ENCODE results near the gene DTX3. TPM values are rescaled to one million over a fixed set of nuclear protein-coding genes. Genes with fewer than 3 reads are reported as not detected.
A peak's percentile ranks its signal among the peaks of the same experiment; 100 is the strongest.
"Not testable (repeated sequence)": the region's sequence is repeated elsewhere in the genome, so short reads cannot be mapped to it uniquely, and the experiment has no call there.

DTX3 gene
- total RNA-seq, 1 experiment from 2014 or later: 16.8 TPM

DNA sequence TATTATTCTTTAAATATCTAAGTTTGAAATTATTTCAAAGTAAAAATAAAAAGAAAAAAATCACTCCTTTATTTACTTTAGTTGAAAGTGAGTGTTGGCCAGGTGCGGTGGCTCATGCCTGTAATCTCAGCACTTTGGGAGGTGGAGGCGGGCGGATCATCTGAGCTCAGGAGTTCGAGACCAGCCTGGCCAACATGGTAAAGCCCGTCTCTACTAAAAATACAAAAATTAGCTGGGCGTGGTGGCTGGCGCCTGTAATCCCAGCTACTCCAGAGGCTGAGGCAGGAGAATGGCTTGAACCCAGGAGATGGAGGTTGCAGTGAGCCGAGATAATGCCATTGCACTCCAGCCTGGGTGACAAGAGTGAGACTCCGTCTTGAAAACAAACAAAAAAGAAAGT is 32.1 kb downstream of the DTX3 start:
- H2AFZ ChIP-seq (ENCODE audit: low read length); H3K27ac ChIP-seq (ENCODE audit: low read length); H3K4me3 ChIP-seq (ENCODE audit: low read length); H3K9me2 ChIP-seq (replicated peaks; ENCODE audit: insufficient read depth, low read length); H4K20me1 ChIP-seq (ENCODE audit: insufficient read depth, low read depth, low read length); H3K79me2 ChIP-seq (ENCODE audit: low read length); DNase-seq; H3K36me3 ChIP-seq (ENCODE audit: insufficient read depth, low read length); H3K9me3 ChIP-seq (ENCODE audit: low read length); H3K4me2 ChIP-seq (ENCODE audit: low read depth, low read length, poor library complexity, severe bottlenecking); H3K9ac ChIP-seq (ENCODE audit: low read length); H3K27me3 ChIP-seq (ENCODE audit: low read length): not testable (repeated sequence)
- H3K4me1 ChIP-seq (ENCODE audit: low read length): peaks cover 13% of the 10 kb centered on the region

GRCh38 chr12:57637364-57637763 is 32.7 kb downstream of the DTX3 start:
- Histone ChIP-seq H3K9me3 (ENCODE audit: low read length) (no peaks in the 10 kb centered on the region), H3K36me3 (ENCODE audit: insufficient read depth, low read length) (no peaks in the 10 kb centered on the region), H3K4me1 (ENCODE audit: low read length) (peaks cover 16% of the 10 kb centered on the region), H4K20me1 (ENCODE audit: insufficient read depth, low read depth, low read length) (no peaks in the 10 kb centered on the region), H3K4me2 (ENCODE audit: low read depth, low read length, poor library complexity, severe bottlenecking) (no peak overlapping the region), H2AFZ (ENCODE audit: low read length) (no peak overlapping the region), H3K9ac (ENCODE audit: low read length) (no peak overlapping the region), H3K4me3 (ENCODE audit: low read length) (no peak overlapping the region), H3K79me2 (ENCODE audit: low read length) (no peaks in the 10 kb centered on the region), H3K27me3 (ENCODE audit: low read length) (no peaks in the 10 kb centered on the region), H3K9me2 (replicated peaks; ENCODE audit: insufficient read depth, low read length) (no peaks in the 10 kb centered on the region), H3K27ac (ENCODE audit: low read length) (no peak overlapping the region)
- peak; percentile 51 for DNase-seq

- no peak for DNase-seq
- Histone ChIP-seq H3K27me3 (ENCODE audit: low read length) (no peaks in the 10 kb centered on the region), H3K79me2 (ENCODE audit: low read length) (no peaks in the 10 kb centered on the region), H3K4me1 (ENCODE audit: low read length) (peaks cover 15% of the 10 kb centered on the region), H3K9me2 (replicated peaks; ENCODE audit: insufficient read depth, low read length) (no peaks in the 10 kb centered on the region), H3K4me3 (ENCODE audit: low read length) (no peak overlapping the region), H3K4me2 (ENCODE audit: low read depth, low read length, poor library complexity, severe bottlenecking) (no peak overlapping the region), H3K27ac (ENCODE audit: low read length) (no peak overlapping the region), H3K9me3 (ENCODE audit: low read length) (no peaks in the 10 kb centered on the region), H3K9ac (ENCODE audit: low read length) (no peak overlapping the region), H3K36me3 (ENCODE audit: insufficient read depth, low read length) (no peaks in the 10 kb centered on the region), H2AFZ (ENCODE audit: low read length) (no peak overlapping the region), H4K20me1 (ENCODE audit: insufficient read depth, low read depth, low read length) (no peaks in the 10 kb centered on the region)
These were observed 33.5 kb downstream of the DTX3 start for GRCh38 chr12:57638096-57638495.

GRCh38 chr12:57640175-57641042 is 35.8 kb downstream of the DTX3 start:
- H4K20me1 ChIP-seq (ENCODE audit: insufficient read depth, low read depth, low read length): no peaks in the 10 kb centered on the region
- no peaks in the 10 kb centered on the region for H3K27me3 ChIP-seq (ENCODE audit: low read length)
- H3K4me2 ChIP-seq (ENCODE audit: low read depth, low read length, poor library complexity, severe bottlenecking): no peak overlapping the region
- DNase-seq: no peak
- no peak overlapping the region for H2AFZ ChIP-seq (ENCODE audit: low read length)
- no peaks in the 10 kb centered on the region for H3K36me3 ChIP-seq (ENCODE audit: insufficient read depth, low read length)
- no peak overlapping the region for H3K9ac ChIP-seq (ENCODE audit: low read length)
- H3K79me2 ChIP-seq (ENCODE audit: low read length): no peaks in the 10 kb centered on the region
- no peak overlapping the region for H3K4me3 ChIP-seq (ENCODE audit: low read length)
- H3K4me1 ChIP-seq (ENCODE audit: low read length): peaks cover 9% of the 10 kb centered on the region; the same call in 1 of the 2 replicates
- no peaks in the 10 kb centered on the region for H3K9me2 ChIP-seq (replicated peaks; ENCODE audit: insufficient read depth, low read length)
- H3K9me3 ChIP-seq (ENCODE audit: low read length): no peaks in the 10 kb centered on the region
- no peak overlapping the region for H3K27ac ChIP-seq (ENCODE audit: low read length)

DNA sequence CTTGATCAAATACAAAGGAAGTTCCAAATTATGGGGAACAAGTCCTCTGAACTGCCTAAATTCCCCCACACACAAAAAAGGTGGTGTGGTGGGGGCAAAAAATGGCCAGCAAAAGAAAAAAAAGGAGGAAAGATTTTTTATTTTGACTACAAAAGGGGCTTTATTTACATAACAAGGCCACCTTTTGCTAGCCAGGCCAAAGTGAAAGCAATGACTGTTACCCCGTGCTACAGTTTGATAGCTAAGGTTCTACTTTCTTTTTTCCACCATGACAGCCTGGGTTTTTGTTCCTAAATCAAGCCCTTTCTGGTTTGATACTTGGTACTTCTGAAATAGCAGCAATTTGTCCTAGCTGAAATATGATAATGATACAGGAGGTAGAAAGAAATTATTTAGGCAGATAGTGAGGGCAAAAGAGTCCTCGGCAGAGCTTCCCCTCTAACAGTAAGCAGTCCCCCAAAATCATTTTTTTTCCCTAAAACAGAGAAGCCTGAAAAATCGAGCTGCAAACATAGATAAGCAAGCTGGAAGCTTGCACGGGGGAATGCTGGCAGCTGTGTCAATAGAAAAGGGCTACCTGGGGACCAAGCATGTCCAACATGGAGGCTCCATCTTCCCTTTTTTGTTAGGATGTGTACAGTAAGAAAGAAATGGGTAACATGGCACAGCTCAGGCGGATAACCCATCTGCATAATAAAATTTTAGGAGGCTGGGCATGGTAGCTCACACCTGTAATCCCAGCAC is 37.2 kb downstream of the DTX3 start:
- Histone ChIP-seq H3K27me3 (ENCODE audit: low read length) (no peaks in the 10 kb centered on the region), H2AFZ (ENCODE audit: low read length) (no peak overlapping the region; the same call in 1 of the 2 replicates)
- DNase-seq: peak; percentile 35

DNA sequence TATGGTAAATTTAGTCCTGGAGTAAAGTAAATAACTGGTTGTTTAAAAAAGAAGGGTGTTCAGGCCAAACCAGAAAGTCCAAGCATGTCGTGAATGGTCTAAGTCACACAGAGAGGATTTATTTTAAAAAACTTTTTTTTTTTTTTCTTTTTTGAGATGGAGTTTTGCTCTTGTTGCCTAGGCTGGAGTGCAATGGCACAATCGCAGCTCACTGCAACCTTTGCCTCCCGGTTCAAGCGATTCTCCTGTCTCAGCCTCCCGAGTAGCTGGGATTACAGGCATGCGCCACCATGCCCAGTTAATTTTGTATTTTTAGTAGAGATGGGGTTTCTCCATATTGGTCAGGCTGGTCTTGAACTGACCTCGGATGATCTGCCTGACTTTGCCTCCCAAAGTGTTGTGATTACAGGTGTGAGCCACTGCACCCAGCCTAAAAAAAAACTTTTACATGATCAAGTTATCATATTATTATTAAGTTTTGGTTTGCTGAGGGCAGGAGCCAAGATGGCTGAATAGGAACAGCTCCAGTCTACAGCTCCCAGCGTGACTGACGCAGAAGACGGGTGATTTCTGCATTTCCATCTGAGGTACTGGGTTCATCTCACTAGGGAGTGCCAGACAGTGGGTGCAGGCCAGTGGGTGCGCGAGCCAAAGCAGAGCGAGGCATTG is 41.5 kb downstream of the DTX3 start:
- not testable (repeated sequence) for H3K4me2 ChIP-seq (ENCODE audit: low read depth, low read length, poor library complexity, severe bottlenecking); H3K9ac ChIP-seq (ENCODE audit: low read length); H3K27ac ChIP-seq (ENCODE audit: low read length); H3K4me3 ChIP-seq (ENCODE audit: low read length); H3K27me3 ChIP-seq (ENCODE audit: low read length); H3K9me2 ChIP-seq (replicated peaks; ENCODE audit: insufficient read depth, low read length); H3K4me1 ChIP-seq (ENCODE audit: low read length); H3K9me3 ChIP-seq (ENCODE audit: low read length); H3K36me3 ChIP-seq (ENCODE audit: insufficient read depth, low read length); H2AFZ ChIP-seq (ENCODE audit: low read length); H4K20me1 ChIP-seq (ENCODE audit: insufficient read depth, low read depth, low read length); H3K79me2 ChIP-seq (ENCODE audit: low read length)
- peak; percentile 63 for DNase-seq

More for the DNA sequence above, 37.2 kb downstream of the DTX3 start:
- Histone ChIP-seq H3K27ac (ENCODE audit: low read length) (no peak overlapping the region), H3K4me1 (ENCODE audit: low read length) (peaks cover 9% of the 10 kb centered on the region; the same call in 1 of the 2 replicates), H3K9ac (ENCODE audit: low read length) (no peak overlapping the region), H3K9me2 (replicated peaks; ENCODE audit: insufficient read depth, low read length) (no peaks in the 10 kb centered on the region), H3K9me3 (ENCODE audit: low read length) (no peaks in the 10 kb centered on the region), H3K79me2 (ENCODE audit: low read length) (no peaks in the 10 kb centered on the region), H3K36me3 (ENCODE audit: insufficient read depth, low read length) (no peaks in the 10 kb centered on the region), H4K20me1 (ENCODE audit: insufficient read depth, low read depth, low read length) (no peaks in the 10 kb centered on the region), H3K4me3 (ENCODE audit: low read length) (no peak overlapping the region), H3K4me2 (ENCODE audit: low read depth, low read length, poor library complexity, severe bottlenecking) (peak overlapping the region; percentile 19)

DNA sequence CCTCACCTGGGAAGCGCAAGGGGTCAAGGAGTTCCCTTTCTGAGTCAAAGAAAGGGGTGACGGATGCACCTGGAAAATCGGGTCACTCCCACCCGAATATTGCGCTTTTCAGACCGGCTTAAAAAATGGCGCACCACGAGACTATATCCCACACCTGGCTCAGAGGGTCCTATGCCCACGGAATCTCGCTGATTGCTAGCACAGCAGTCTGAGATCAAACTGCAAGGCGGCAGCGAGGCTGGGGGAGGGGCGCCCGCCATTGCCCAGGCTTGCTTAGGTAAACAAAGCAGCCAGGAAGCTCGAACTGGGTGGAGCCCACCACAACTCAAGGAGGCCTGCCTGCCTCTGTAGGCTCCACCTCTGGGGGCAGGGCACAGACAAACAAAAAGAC is 42.0 kb downstream of the DTX3 start:
- H3K9me2 ChIP-seq (replicated peaks; ENCODE audit: insufficient read depth, low read length); H2AFZ ChIP-seq (ENCODE audit: low read length); H3K4me3 ChIP-seq (ENCODE audit: low read length); H3K79me2 ChIP-seq (ENCODE audit: low read length); H3K36me3 ChIP-seq (ENCODE audit: insufficient read depth, low read length); H3K27me3 ChIP-seq (ENCODE audit: low read length); H3K4me2 ChIP-seq (ENCODE audit: low read depth, low read length, poor library complexity, severe bottlenecking); H3K9me3 ChIP-seq (ENCODE audit: low read length); H4K20me1 ChIP-seq (ENCODE audit: insufficient read depth, low read depth, low read length); H3K9ac ChIP-seq (ENCODE audit: low read length); H3K27ac ChIP-seq (ENCODE audit: low read length); DNase-seq; H3K4me1 ChIP-seq (ENCODE audit: low read length): not testable (repeated sequence)

DNA sequence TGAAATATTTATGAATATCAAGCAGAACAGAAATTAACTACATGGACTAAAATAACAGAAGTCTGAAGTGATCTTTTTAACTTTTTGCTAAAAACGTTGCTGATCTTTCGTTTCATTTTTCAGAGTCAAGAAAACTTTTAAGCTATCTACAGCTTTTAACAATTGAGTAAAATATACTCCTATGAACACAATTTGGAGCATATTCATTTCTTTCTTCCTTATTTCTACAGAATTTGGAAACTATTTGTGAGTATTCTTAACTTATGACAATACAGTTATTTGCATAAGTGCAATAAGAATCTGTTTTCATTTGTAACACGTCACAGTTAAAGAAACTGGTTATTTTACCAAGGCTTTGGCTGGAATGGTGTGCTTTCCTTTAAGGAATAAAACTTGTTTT is 49.4 kb downstream of the DTX3 start:
- peak; percentile 36 for DNase-seq
- no peaks in the 10 kb centered on the region for H3K27me3 ChIP-seq (ENCODE audit: low read length)
- H3K9me3 ChIP-seq (ENCODE audit: low read length): no peaks in the 10 kb centered on the region
- no peak overlapping the region for H3K27ac ChIP-seq (ENCODE audit: low read length)
- H3K79me2 ChIP-seq (ENCODE audit: low read length): no peaks in the 10 kb centered on the region
- no peak overlapping the region for H3K4me2 ChIP-seq (ENCODE audit: low read depth, low read length, poor library complexity, severe bottlenecking)
- no peaks in the 10 kb centered on the region for H3K9me2 ChIP-seq (replicated peaks; ENCODE audit: insufficient read depth, low read length)
- H3K9ac ChIP-seq (ENCODE audit: low read length): no peak overlapping the region
- H3K4me3 ChIP-seq (ENCODE audit: low read length): no peak overlapping the region
- H3K4me1 ChIP-seq (ENCODE audit: low read length): no peaks in the 10 kb centered on the region
- H3K36me3 ChIP-seq (ENCODE audit: insufficient read depth, low read length): no peaks in the 10 kb centered on the region
- H2AFZ ChIP-seq (ENCODE audit: low read length): no peak overlapping the region
- no peaks in the 10 kb centered on the region for H4K20me1 ChIP-seq (ENCODE audit: insufficient read depth, low read depth, low read length)
